Measurements from ENCODE around the gene ZNF639.

GRCh38 chr3:179336345-179336929 is 13.6 kb downstream of the ZNF639 start:
- TF ChIP-seq, protein P1, sequence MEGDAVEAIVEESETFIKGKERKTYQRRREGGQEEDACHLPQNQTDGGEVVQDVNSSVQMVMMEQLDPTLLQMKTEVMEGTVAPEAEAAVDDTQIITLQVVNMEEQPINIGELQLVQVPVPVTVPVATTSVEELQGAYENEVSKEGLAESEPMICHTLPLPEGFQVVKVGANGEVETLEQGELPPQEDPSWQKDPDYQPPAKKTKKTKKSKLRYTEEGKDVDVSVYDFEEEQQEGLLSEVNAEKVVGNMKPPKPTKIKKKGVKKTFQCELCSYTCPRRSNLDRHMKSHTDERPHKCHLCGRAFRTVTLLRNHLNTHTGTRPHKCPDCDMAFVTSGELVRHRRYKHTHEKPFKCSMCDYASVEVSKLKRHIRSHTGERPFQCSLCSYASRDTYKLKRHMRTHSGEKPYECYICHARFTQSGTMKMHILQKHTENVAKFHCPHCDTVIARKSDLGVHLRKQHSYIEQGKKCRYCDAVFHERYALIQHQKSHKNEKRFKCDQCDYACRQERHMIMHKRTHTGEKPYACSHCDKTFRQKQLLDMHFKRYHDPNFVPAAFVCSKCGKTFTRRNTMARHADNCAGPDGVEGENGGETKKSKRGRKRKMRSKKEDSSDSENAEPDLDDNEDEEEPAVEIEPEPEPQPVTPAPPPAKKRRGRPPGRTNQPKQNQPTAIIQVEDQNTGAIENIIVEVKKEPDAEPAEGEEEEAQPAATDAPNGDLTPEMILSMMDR (IDR thresholded peaks at IDR 0.05; ENCODE audit: borderline replicate concordance, extremely low read depth, low read length, poor library complexity, severe bottlenecking) = no peak
- no peak for TF ChIP-seq EZH2 (IDR thresholded peaks at IDR 0.05; ENCODE audit: borderline replicate concordance, low read depth, low read length, severe bottlenecking)

Data from DND-41 (cell line).